Measurements from ENCODE around the gene STAMBPL1. TPM values are rescaled to one million over a fixed set of nuclear protein-coding genes. Genes with fewer than 3 reads are reported as not detected.

STAMBPL1 gene
- total and polyA plus RNA-seq, 5 donors from 2014 or later = 12.2 to 40.5 (median 14.7) TPM

- Histone ChIP-seq H3K4me3 (ENCODE audit: low read depth, low read length) (no peak overlapping the region), H3K4me1 (ENCODE audit: control insufficient read depth, insufficient read depth, low read length, poor library complexity, severe bottlenecking) (no peaks in the 10 kb centered on the region), H3K27me3 (ENCODE audit: control insufficient read depth, insufficient read depth, low read length) (no peaks in the 10 kb centered on the region), H3K27ac (ENCODE audit: insufficient read depth, low read length, poor library complexity, severe bottlenecking) (no peak overlapping the region), H3K36me3 (ENCODE audit: control insufficient read depth, insufficient read depth, low read length) (no peaks in the 10 kb centered on the region), H3K9me3 (ENCODE audit: control insufficient read depth in 2 of 2, low read length in 2 of 2) (no peaks in the 10 kb centered on the region)
- H3K9me3 Mint-ChIP-seq = no peaks in the 10 kb centered on the region
- peaks cover 7% of the 10 kb centered on the region for H3K27me3 Mint-ChIP-seq
- peaks cover 0 to 10% (median 4%) of the 10 kb centered on the region in 4 donors for H3K4me1 Mint-ChIP-seq
- DNase-seq (no peak), ATAC-seq (ENCODE audit: low read depth in 2 of 2) (no peak)
- H3K36me3 Mint-ChIP-seq = no peaks in the 10 kb centered on the region
- no peak overlapping the region for H3K27ac Mint-ChIP-seq
- no peak overlapping the region for H3K4me3 Mint-ChIP-seq
These were observed 19.0 kb upstream of the STAMBPL1 start for GRCh38 chr10:88861036-88861435.

GRCh38 chr10:88865281-88865876 is 14.7 kb upstream of the STAMBPL1 start:
- no peaks in the 10 kb centered on the region for H3K9me3 Mint-ChIP-seq
- H3K36me3 Mint-ChIP-seq = no peaks in the 10 kb centered on the region
- Histone ChIP-seq H3K36me3 (ENCODE audit: control insufficient read depth, insufficient read depth, low read length) (no peaks in the 10 kb centered on the region), H3K4me3 (ENCODE audit: low read depth, low read length) (no peak overlapping the region), H3K27me3 (ENCODE audit: control insufficient read depth, insufficient read depth, low read length) (no peaks in the 10 kb centered on the region), H3K4me1 (ENCODE audit: control insufficient read depth, insufficient read depth, low read length, poor library complexity, severe bottlenecking) (no peaks in the 10 kb centered on the region), H3K27ac (ENCODE audit: insufficient read depth, low read length, poor library complexity, severe bottlenecking) (no peak overlapping the region), H3K9me3 (ENCODE audit: control insufficient read depth in 2 of 2, low read length in 2 of 2) (no peaks in the 10 kb centered on the region)
- no peak overlapping the region for H3K4me3 Mint-ChIP-seq
- no peak overlapping the region for H3K27ac Mint-ChIP-seq
- H3K4me1 Mint-ChIP-seq = no peaks in the 10 kb centered on the region
- peaks cover 10% of the 10 kb centered on the region for H3K27me3 Mint-ChIP-seq
- DNase-seq (peak in 1 of 3 donors; percentile 47), ATAC-seq (ENCODE audit: low read depth in 2 of 2) (no peak)

- Histone ChIP-seq H3K27me3 (ENCODE audit: control insufficient read depth, insufficient read depth, low read length) (no peaks in the 10 kb centered on the region), H3K9me3 (ENCODE audit: control insufficient read depth in 2 of 2, low read length in 2 of 2) (no peaks in the 10 kb centered on the region), H3K4me1 (ENCODE audit: control insufficient read depth, insufficient read depth, low read length, poor library complexity, severe bottlenecking) (no peaks in the 10 kb centered on the region), H3K27ac (ENCODE audit: insufficient read depth, low read length, poor library complexity, severe bottlenecking) (no peak overlapping the region), H3K4me3 (ENCODE audit: low read depth, low read length) (no peak overlapping the region), H3K36me3 (ENCODE audit: control insufficient read depth, insufficient read depth, low read length) (no peaks in the 10 kb centered on the region)
- DNase-seq = no peak
- H3K9me3 Mint-ChIP-seq = peaks cover 0 to 4% (median 0%) of the 10 kb centered on the region in 7 donors
- H3K36me3 Mint-ChIP-seq = no peaks in the 10 kb centered on the region
- no peak for ATAC-seq (ENCODE audit: low read depth in 2 of 2)
- H3K27me3 Mint-ChIP-seq = peaks cover 14% of the 10 kb centered on the region
- H3K4me3 Mint-ChIP-seq = no peak overlapping the region
- H3K27ac Mint-ChIP-seq = no peak overlapping the region
- H3K4me1 Mint-ChIP-seq = no peaks in the 10 kb centered on the region
These were observed 13.6 kb upstream of the STAMBPL1 start for GRCh38 chr10:88866454-88866853.

GRCh38 chr10:88870089-88870488 is 10.0 kb upstream of the STAMBPL1 start:
- no peak overlapping the region for H3K4me3 ChIP-seq (ENCODE audit: low read depth, low read length)

GRCh38 chr10:88873757-88874156 is 6.3 kb upstream of the STAMBPL1 start:
- peaks cover 5 to 11% (median 7%) of the 10 kb centered on the region in 4 donors for H3K4me1 Mint-ChIP-seq
- no peaks in the 10 kb centered on the region for H3K4me1 ChIP-seq (ENCODE audit: control insufficient read depth, insufficient read depth, low read length, poor library complexity, severe bottlenecking)
- no peak for DNase-seq
- peaks cover 0 to 4% (median 0%) of the 10 kb centered on the region in 7 donors for H3K9me3 Mint-ChIP-seq
- no peaks in the 10 kb centered on the region for H3K36me3 ChIP-seq (ENCODE audit: control insufficient read depth, insufficient read depth, low read length)
- H3K27me3 ChIP-seq (ENCODE audit: control insufficient read depth, insufficient read depth, low read length) = no peaks in the 10 kb centered on the region
- H3K27ac ChIP-seq (ENCODE audit: insufficient read depth, low read length, poor library complexity, severe bottlenecking) = no peak overlapping the region
- no peak overlapping the region for H3K4me3 ChIP-seq (ENCODE audit: low read depth, low read length)
- H3K4me3 Mint-ChIP-seq = no peak overlapping the region
- no peaks in the 10 kb centered on the region for H3K9me3 ChIP-seq (ENCODE audit: control insufficient read depth in 2 of 2, low read length in 2 of 2)
- peaks cover 10% of the 10 kb centered on the region for H3K27me3 Mint-ChIP-seq
- no peak overlapping the region for H3K27ac Mint-ChIP-seq
- no peaks in the 10 kb centered on the region for H3K36me3 Mint-ChIP-seq
- ATAC-seq (ENCODE audit: low read depth in 2 of 2) = no peak

More at GRCh38 chr10:88870089-88870488, 10.0 kb upstream of the STAMBPL1 start:
- no peaks in the 10 kb centered on the region for H3K27me3 ChIP-seq (ENCODE audit: control insufficient read depth, insufficient read depth, low read length)
- ATAC-seq (ENCODE audit: low read depth in 2 of 2) (no peak), DNase-seq (no peak)
- H3K9me3 ChIP-seq (ENCODE audit: control insufficient read depth in 2 of 2, low read length in 2 of 2) = no peaks in the 10 kb centered on the region
- no peaks in the 10 kb centered on the region for H3K36me3 ChIP-seq (ENCODE audit: control insufficient read depth, insufficient read depth, low read length)
- H3K9me3 Mint-ChIP-seq = peaks cover 0 to 4% (median 0%) of the 10 kb centered on the region in 7 donors
- H3K4me1 ChIP-seq (ENCODE audit: control insufficient read depth, insufficient read depth, low read length, poor library complexity, severe bottlenecking) = no peaks in the 10 kb centered on the region
- H3K36me3 Mint-ChIP-seq = no peaks in the 10 kb centered on the region
- no peak overlapping the region for H3K4me3 Mint-ChIP-seq
- peaks cover 13% of the 10 kb centered on the region for H3K27me3 Mint-ChIP-seq
- H3K4me1 Mint-ChIP-seq = no peaks in the 10 kb centered on the region
- no peak overlapping the region for H3K27ac Mint-ChIP-seq
- H3K27ac ChIP-seq (ENCODE audit: insufficient read depth, low read length, poor library complexity, severe bottlenecking) = no peak overlapping the region

- peaks cover 0 to 4% (median 0%) of the 10 kb centered on the region in 7 donors for H3K9me3 Mint-ChIP-seq
- no peak for DNase-seq
- Histone ChIP-seq H3K9me3 (ENCODE audit: control insufficient read depth in 2 of 2, low read length in 2 of 2) (no peaks in the 10 kb centered on the region), H3K36me3 (ENCODE audit: control insufficient read depth, insufficient read depth, low read length) (no peaks in the 10 kb centered on the region), H3K4me1 (ENCODE audit: control insufficient read depth, insufficient read depth, low read length, poor library complexity, severe bottlenecking) (peaks cover 1% of the 10 kb centered on the region), H3K27me3 (ENCODE audit: control insufficient read depth, insufficient read depth, low read length) (no peaks in the 10 kb centered on the region), H3K4me3 (ENCODE audit: low read depth, low read length) (no peak overlapping the region), H3K27ac (ENCODE audit: insufficient read depth, low read length, poor library complexity, severe bottlenecking) (no peak overlapping the region)
- no peak overlapping the region for H3K4me3 Mint-ChIP-seq
- H3K27ac Mint-ChIP-seq = no peak overlapping the region
- peaks cover 10% of the 10 kb centered on the region for H3K27me3 Mint-ChIP-seq
- H3K36me3 Mint-ChIP-seq = no peaks in the 10 kb centered on the region
- H3K4me1 Mint-ChIP-seq = peaks cover 6 to 17% (median 10%) of the 10 kb centered on the region in 4 donors
- no peak for ATAC-seq (ENCODE audit: low read depth in 2 of 2)
These were observed 5.8 kb upstream of the STAMBPL1 start for GRCh38 chr10:88874281-88874680.

GRCh38 chr10:88875081-88875480 is 5.0 kb upstream of the STAMBPL1 start:
- DNase-seq = no peak
- Mint-ChIP-seq H3K27ac (no peak overlapping the region), H3K4me1 (peaks cover 11 to 24% (median 14%) of the 10 kb centered on the region in 4 donors)

GRCh38 chr10:88877298-88877697 is 2.7 kb upstream of the STAMBPL1 start:
- Mint-ChIP-seq H3K36me3 (no peaks in the 10 kb centered on the region), H3K4me1 (peaks cover 17 to 37% (median 26%) of the 10 kb centered on the region in 4 donors), H3K4me3 (peak overlapping the region in 2 of 4 donors; percentile 83 to 86), H3K27ac (no peak overlapping the region), H3K27me3 (peaks cover 9% of the 10 kb centered on the region), H3K9me3 (peaks cover 0 to 2% (median 0%) of the 10 kb centered on the region in 7 donors)
- Histone ChIP-seq H3K4me3 (ENCODE audit: low read depth, low read length) (no peak overlapping the region), H3K9me3 (ENCODE audit: control insufficient read depth in 2 of 2, low read length in 2 of 2) (no peaks in the 10 kb centered on the region), H3K4me1 (ENCODE audit: control insufficient read depth, insufficient read depth, low read length, poor library complexity, severe bottlenecking) (peaks cover 22% of the 10 kb centered on the region), H3K36me3 (ENCODE audit: control insufficient read depth, insufficient read depth, low read length) (no peaks in the 10 kb centered on the region), H3K27me3 (ENCODE audit: control insufficient read depth, insufficient read depth, low read length) (no peaks in the 10 kb centered on the region), H3K27ac (ENCODE audit: insufficient read depth, low read length, poor library complexity, severe bottlenecking) (no peak overlapping the region)
- ATAC-seq (ENCODE audit: low read depth in 2 of 2) (no peak), DNase-seq (no peak)

More at GRCh38 chr10:88875081-88875480, 5.0 kb upstream of the STAMBPL1 start:
- no peaks in the 10 kb centered on the region for H3K36me3 ChIP-seq (ENCODE audit: control insufficient read depth, insufficient read depth, low read length)
- no peak overlapping the region for H3K4me3 ChIP-seq (ENCODE audit: low read depth, low read length)
- H3K9me3 ChIP-seq (ENCODE audit: control insufficient read depth in 2 of 2, low read length in 2 of 2) = no peaks in the 10 kb centered on the region
- Mint-ChIP-seq H3K9me3 (peaks cover 0 to 4% (median 0%) of the 10 kb centered on the region in 7 donors), H3K36me3 (no peaks in the 10 kb centered on the region), H3K27me3 (peaks cover 15% of the 10 kb centered on the region), H3K4me3 (peak overlapping the region in 1 of 4 donors; percentile 29)
- H3K4me1 ChIP-seq (ENCODE audit: control insufficient read depth, insufficient read depth, low read length, poor library complexity, severe bottlenecking) = peaks cover 8% of the 10 kb centered on the region
- ATAC-seq (ENCODE audit: low read depth in 2 of 2) = no peak
- no peaks in the 10 kb centered on the region for H3K27me3 ChIP-seq (ENCODE audit: control insufficient read depth, insufficient read depth, low read length)
- H3K27ac ChIP-seq (ENCODE audit: insufficient read depth, low read length, poor library complexity, severe bottlenecking) = no peak overlapping the region
